Right lobe of liver (tissue), 4 donors: ENCODE measurements around the gene BID.
"Not testable (repeated sequence)": the region's sequence is repeated elsewhere in the genome, so short reads cannot be mapped to it uniquely, and the experiment has no call there.

Source experiments
- POLR2A ChIP-seq: fragments of 450-650 bp; IDR thresholded peaks from one replicate; pipeline ENCODE4 v1.6.1; 2017; ENCODE audit warnings: antibody characterized with exemption, mild to moderate bottlenecking
- TF ChIP-seq, protein P1 (sequence below), 4 donors: fragments of 200-600 bp in 3 of 4; fragments of 450-650 bp in 1 of 4; IDR thresholded peaks; one replicate each; pipeline versions ENCODE4 v1.5.1 to v1.8.0; 2016 to 2022; ENCODE audit warnings: antibody characterized with exemption in 4 of 4, mild to moderate bottlenecking in 2 of 4
- donor health status: DM: no; HTN: no; CAD: no.
- donor health status: DM: no; HTN: no; CAD: no.
- donor health status: DM: no; HTN: yes; CAD: no.

DNA sequence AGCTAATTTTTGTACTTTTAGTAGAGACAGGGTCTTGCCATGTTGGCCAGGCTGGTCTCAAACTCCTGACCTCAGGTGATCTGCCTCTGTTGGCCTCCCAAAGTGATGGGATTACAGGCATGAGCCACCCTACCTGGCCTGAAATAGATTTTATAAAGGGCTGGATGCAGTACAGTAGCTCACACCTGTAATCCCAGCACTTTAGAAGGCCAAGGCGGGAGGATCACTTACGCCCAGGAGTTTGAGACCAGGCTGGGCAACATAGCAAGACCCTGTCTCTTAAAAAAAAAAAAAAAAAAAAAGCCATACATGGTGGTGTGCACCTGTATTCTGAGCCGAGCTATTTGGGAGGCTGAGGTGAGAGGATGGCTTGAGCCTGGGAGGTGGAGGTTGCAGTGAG lies 76.0 kb downstream of the BID start:
- TF ChIP-seq, protein P1, sequence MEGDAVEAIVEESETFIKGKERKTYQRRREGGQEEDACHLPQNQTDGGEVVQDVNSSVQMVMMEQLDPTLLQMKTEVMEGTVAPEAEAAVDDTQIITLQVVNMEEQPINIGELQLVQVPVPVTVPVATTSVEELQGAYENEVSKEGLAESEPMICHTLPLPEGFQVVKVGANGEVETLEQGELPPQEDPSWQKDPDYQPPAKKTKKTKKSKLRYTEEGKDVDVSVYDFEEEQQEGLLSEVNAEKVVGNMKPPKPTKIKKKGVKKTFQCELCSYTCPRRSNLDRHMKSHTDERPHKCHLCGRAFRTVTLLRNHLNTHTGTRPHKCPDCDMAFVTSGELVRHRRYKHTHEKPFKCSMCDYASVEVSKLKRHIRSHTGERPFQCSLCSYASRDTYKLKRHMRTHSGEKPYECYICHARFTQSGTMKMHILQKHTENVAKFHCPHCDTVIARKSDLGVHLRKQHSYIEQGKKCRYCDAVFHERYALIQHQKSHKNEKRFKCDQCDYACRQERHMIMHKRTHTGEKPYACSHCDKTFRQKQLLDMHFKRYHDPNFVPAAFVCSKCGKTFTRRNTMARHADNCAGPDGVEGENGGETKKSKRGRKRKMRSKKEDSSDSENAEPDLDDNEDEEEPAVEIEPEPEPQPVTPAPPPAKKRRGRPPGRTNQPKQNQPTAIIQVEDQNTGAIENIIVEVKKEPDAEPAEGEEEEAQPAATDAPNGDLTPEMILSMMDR (IDR thresholded peaks at IDR 0.05) = not testable (repeated sequence)
- TF ChIP-seq POLR2A = not testable (repeated sequence)
